Esophagus squamous epithelium (tissue), 4 donors: ENCODE data around the gene IGSF9B.

Experiments used
- CTCF ChIP-seq, 6 experiments: fragments of 450-650 bp in 4 of 6; fragments of 200-600 bp in 2 of 6; sonication (generic) in 2 of 6; IDR thresholded peaks; one replicate each; pipeline ENCODE4 v1.5.1; 2016 to 2019; ENCODE audit warnings: antibody characterized with exemption in 6 of 6, mild to moderate bottlenecking in 4 of 6, moderate library complexity in 4 of 6
- POLR2A ChIP-seq, 4 donors: fragments of 450-650 bp; IDR thresholded peaks; one replicate each; pipeline ENCODE4 v1.6.1; 2017; ENCODE audit warnings: antibody characterized with exemption in 4 of 4, mild to moderate bottlenecking in 4 of 4, moderate library complexity in 3 of 4

GRCh38 chr11:134001596-134001995 is 44.8 kb upstream of the IGSF9B start:
- no peak for TF ChIP-seq CTCF (IDR thresholded peaks at IDR 0.05)
- no peak for TF ChIP-seq POLR2A (IDR thresholded peaks at IDR 0.05)
